ENCODE measurements around the gene FAM184A.

Gene FAM184A

DNA sequence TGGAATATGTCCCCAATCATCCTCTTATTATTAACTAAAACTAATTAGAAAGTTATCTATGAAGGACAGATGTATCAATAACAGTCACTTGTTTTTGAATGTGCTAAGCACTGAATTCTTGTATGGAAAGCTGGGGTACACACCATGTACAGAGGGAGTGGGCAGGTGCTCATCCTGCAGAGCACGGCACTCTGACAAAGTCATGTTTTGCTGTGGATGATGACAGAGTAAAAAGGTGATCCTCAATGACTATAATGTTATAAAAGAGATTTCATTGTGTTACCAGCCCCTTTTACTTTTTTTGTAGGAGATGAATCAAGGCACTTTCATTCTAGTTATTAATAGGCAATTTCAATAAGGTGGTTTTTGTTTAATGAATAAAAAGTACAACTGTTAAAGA lies 92.2 kb downstream of the FAM184A start:
- H3K27ac ChIP-seq = no peak overlapping the region

DNA sequence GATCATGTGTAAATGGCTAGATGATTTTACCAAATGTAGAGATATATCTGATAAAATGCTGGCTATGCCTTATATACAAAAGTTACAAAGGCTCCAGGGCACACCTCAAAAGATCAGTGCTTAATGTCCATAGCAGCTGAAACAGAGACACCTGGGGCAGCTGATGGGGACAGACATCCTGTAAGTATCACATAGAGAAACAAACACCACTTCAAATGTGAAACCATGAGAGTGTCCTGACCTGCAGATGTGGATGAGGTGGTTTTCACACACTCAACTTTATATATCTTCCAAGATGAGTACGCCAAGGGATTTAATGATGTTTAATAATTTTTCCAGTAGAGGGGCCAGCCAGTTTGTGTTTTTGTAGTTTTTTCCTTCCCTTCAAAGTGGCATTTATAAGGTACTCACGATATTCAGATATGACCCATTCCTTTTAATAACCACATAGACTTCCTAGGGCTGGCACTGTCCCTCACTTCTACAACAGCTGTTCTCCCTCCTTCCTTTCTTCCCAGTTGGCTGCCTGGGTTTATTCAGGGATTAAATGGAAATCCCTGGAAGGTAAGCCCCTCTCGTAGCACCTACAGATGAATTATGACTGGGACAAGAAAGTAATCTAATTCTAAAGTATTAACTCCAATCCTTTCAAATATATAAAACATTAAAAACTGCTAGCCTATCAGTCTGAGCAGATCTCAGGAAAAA lies 93.2 kb downstream of the FAM184A start:
- TF ChIP-seq, protein P1, sequence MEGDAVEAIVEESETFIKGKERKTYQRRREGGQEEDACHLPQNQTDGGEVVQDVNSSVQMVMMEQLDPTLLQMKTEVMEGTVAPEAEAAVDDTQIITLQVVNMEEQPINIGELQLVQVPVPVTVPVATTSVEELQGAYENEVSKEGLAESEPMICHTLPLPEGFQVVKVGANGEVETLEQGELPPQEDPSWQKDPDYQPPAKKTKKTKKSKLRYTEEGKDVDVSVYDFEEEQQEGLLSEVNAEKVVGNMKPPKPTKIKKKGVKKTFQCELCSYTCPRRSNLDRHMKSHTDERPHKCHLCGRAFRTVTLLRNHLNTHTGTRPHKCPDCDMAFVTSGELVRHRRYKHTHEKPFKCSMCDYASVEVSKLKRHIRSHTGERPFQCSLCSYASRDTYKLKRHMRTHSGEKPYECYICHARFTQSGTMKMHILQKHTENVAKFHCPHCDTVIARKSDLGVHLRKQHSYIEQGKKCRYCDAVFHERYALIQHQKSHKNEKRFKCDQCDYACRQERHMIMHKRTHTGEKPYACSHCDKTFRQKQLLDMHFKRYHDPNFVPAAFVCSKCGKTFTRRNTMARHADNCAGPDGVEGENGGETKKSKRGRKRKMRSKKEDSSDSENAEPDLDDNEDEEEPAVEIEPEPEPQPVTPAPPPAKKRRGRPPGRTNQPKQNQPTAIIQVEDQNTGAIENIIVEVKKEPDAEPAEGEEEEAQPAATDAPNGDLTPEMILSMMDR (conservative IDR thresholded peaks at IDR 0.05) = no peak
- H3K27ac ChIP-seq = no peak overlapping the region

More for the DNA sequence above, 92.2 kb downstream of the FAM184A start:
- TF ChIP-seq, protein P1 (conservative IDR thresholded peaks at IDR 0.05) = no peak

DNA sequence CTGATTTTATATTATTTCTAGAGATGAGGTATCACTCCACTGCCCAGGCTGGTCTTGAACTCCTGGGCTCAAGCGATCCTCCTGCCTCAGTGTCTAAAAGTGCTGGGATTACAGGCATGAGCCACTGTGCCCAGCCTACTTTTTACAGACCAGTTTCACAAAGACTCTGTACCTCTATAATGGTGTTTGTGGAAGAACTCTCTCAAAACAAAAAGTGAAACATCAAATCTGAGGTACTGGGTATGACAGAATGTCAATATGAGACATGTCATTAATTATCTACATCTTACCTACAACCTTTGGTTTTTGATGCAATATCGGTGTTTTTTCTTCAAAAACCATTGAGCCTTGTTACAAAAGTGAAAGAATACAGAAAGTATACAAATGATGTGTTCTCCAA lies 94.1 kb downstream of the FAM184A start:
- TF ChIP-seq, protein P1 (conservative IDR thresholded peaks at IDR 0.05) = no peak

DNA sequence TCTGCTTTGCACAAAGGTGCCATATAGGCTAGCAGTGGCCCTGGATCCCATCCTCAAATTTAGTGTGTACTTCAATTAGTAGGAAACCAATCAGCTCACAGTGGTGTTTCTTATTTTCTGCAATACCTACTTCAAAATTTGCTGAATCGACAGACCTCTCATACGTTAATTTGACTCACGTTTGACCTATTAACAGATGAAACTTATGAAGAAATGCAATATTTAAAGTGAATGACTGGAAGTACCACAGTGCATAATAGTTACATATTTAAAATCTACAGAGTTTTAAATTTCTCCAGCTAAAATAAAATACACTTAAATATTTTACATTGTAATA lies 95.9 kb downstream of the FAM184A start:
- no peak overlapping the region for H3K27ac ChIP-seq
- TF ChIP-seq, protein P1 (conservative IDR thresholded peaks at IDR 0.05) = no peak

More for the DNA sequence above, 94.1 kb downstream of the FAM184A start:
- no peak overlapping the region for H3K27ac ChIP-seq

DNA sequence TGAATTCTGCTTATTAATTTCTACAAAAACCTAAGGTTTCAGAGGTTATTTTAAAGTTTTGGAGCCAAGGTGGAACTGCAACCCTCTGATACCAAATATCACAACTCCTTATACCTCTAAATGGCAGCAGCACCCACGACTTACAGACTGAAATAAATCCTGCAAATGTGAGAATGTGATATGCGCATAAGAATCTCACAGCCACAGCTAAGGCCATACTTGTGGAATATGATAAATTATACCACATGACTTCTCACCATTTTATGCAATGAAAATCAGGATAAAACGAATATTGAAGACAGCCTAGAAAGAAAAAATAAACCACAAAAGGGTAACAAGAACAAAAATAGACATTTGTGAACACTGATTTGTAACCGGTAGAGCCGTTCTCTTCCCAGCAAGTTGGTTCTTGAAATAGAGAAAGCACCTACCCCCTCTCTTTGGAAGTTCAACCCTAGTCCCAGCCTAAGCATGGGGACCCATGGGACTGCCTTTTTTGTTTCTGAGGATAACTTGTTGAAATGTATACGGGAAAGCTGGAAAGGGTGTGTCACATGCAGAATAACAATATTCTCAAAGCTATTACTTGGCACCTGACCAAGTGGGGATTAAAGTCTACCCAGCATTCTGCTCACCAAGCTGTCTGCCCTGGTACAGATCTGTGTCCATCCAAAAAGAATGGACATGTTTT lies 96.4 kb downstream of the FAM184A start:
- no peak overlapping the region for H3K27ac ChIP-seq
- TF ChIP-seq, protein P1 (conservative IDR thresholded peaks at IDR 0.05) = no peak

DNA sequence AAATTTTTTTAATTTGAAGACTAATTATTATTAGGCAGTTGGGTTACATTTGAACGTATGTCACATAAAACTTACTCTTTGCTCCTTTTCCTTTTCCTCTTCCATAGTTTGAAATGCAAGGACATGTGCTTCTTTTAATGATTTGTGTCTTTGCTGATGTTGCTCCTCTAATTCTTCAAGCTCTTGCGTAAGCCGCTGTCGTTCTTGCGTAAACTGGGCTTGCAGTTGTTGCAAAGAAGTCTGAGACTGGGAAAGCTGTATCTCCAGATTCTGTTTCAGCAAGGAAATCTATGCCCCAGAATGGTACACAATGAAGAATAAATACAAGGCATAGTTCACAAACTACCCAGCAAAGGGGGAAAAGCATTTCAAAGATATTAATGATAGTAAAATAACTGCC lies 98.4 kb downstream of the FAM184A start:
- TF ChIP-seq, protein P1 (conservative IDR thresholded peaks at IDR 0.05) = no peak
- no peak overlapping the region for H3K27ac ChIP-seq

DNA sequence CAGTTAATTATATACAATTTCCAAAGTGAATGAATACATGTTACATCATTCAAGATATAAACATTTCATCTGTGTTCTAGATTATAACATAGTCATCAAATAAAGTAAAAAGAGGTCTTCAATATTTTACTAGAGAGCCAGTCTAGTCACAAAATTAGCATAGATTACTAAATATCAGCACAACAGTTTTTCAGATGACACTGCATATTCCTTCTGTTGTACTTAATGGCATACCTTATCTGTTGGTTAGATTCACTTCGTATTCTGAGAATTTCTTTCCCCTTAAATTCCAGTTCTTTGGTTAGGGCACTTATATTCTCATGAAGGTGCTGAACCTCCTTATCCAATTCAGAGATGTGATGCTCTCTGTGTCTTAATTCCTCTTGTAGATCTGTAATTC lies 103.7 kb downstream of the FAM184A start:
- H3K27ac ChIP-seq = no peak overlapping the region
- TF ChIP-seq, protein P1 (conservative IDR thresholded peaks at IDR 0.05) = no peak
